ENCODE results near the gene ACOT13. TPM values are rescaled to one million over a fixed set of nuclear protein-coding genes. Genes with fewer than 3 reads are reported as not detected.
A peak's percentile ranks its signal among the peaks of the same experiment; 100 is the strongest.
"Not testable (repeated sequence)": the region's sequence is repeated elsewhere in the genome, so short reads cannot be mapped to it uniquely, and the experiment has no call there.

ACOT13 gene
- total RNA-seq, 1 donor = 12.2 TPM

GRCh38 chr6:24699521-24700359 is 32.9 kb downstream of the ACOT13 start:
- DNase-seq (ENCODE audit: low read depth) = peak; percentile 28
- TF ChIP-seq CTCF (IDR thresholded peaks at IDR 0.05; ENCODE audit: insufficient read depth, low read length) = no peak
- no peak overlapping the region for H3K4me3 ChIP-seq (ENCODE audit: low read depth, low read length)

- no peak for DNase-seq (ENCODE audit: low read depth)
- TF ChIP-seq CTCF (IDR thresholded peaks at IDR 0.05; ENCODE audit: insufficient read depth, low read length) = no peak
- no peak overlapping the region for H3K4me3 ChIP-seq (ENCODE audit: low read depth, low read length)
These were observed 35.9 kb downstream of the ACOT13 start for GRCh38 chr6:24702720-24703282.

- no peak for DNase-seq (ENCODE audit: low read depth)
- no peak for TF ChIP-seq CTCF (IDR thresholded peaks at IDR 0.05; ENCODE audit: insufficient read depth, low read length)
- H3K4me3 ChIP-seq (ENCODE audit: low read depth, low read length) = no peak overlapping the region
These were observed 37.6 kb downstream of the ACOT13 start for GRCh38 chr6:24704468-24704867.

- H3K4me3 ChIP-seq (ENCODE audit: low read depth, low read length) = no peak overlapping the region
- no peak for TF ChIP-seq CTCF (IDR thresholded peaks at IDR 0.05; ENCODE audit: insufficient read depth, low read length)
- no peak for DNase-seq (ENCODE audit: low read depth)
These were observed 41.7 kb downstream of the ACOT13 start for GRCh38 chr6:24708612-24709011.

- no peak for DNase-seq (ENCODE audit: low read depth)
- TF ChIP-seq CTCF (IDR thresholded peaks at IDR 0.05; ENCODE audit: insufficient read depth, low read length) = no peak
- no peak overlapping the region for H3K4me3 ChIP-seq (ENCODE audit: low read depth, low read length)
These were observed 42.3 kb downstream of the ACOT13 start for GRCh38 chr6:24709014-24709711.

GRCh38 chr6:24710519-24711303 is 43.8 kb downstream of the ACOT13 start:
- TF ChIP-seq CTCF (IDR thresholded peaks at IDR 0.05; ENCODE audit: insufficient read depth, low read length) = no peak

GRCh38 chr6:24716602-24717148 is 49.8 kb downstream of the ACOT13 start:
- peak overlapping the region; percentile 94 for H3K4me3 ChIP-seq (ENCODE audit: low read depth, low read length)
- DNase-seq (ENCODE audit: low read depth) = not testable (repeated sequence)

More at GRCh38 chr6:24710519-24711303, 43.8 kb downstream of the ACOT13 start:
- no peak for DNase-seq (ENCODE audit: low read depth)
- H3K4me3 ChIP-seq (ENCODE audit: low read depth, low read length) = no peak overlapping the region

Measured in fibroblast of the aortic adventitia (primary cell).